Activated T-cell treated with anti-CD3 and anti-CD28 coated beads, Interleukin-2, amount 50 U/mL, for 24 hours (primary cell): ENCODE data around the gene PAX5.

Experiments
- DNase-seq: peaks from one replicate; pipeline ENCODE4 v3.0.0-alpha.2; 2020
- H3K27ac Mint-ChIP-seq: 2 replicates; pipeline ENCODE4 v1.8.0; 2020; ENCODE audit warnings: mild to moderate bottlenecking, mixed read lengths
- H3K27me3 Mint-ChIP-seq: 2 replicates; pipeline ENCODE4 v1.8.0; 2020; ENCODE audit warnings: mixed read lengths
- H3K36me3 Mint-ChIP-seq: 2 replicates; pipeline ENCODE4 v1.8.0; 2020; ENCODE audit warnings: low read depth, mixed read lengths
- H3K4me1 Mint-ChIP-seq: 2 replicates; pipeline ENCODE4 v1.8.0; 2020; ENCODE audit warnings: low read depth, mixed read lengths
- H3K4me3 Mint-ChIP-seq: 2 replicates; pipeline ENCODE4 v1.8.0; 2020; ENCODE audit warnings: mild to moderate bottlenecking, moderate library complexity, mixed read lengths
- H3K9me3 Mint-ChIP-seq: 2 replicates; pipeline ENCODE4 v1.8.0; 2020; ENCODE audit warnings: mixed read lengths

Gene PAX5

GRCh38 chr9:37010976-37011375 is 23.1 kb downstream of the PAX5 start:
- Mint-ChIP-seq H3K4me3 (no peak overlapping the region), H3K4me1 (no peaks in the 10 kb centered on the region), H3K27ac (no peak overlapping the region), H3K9me3 (no peaks in the 10 kb centered on the region), H3K27me3 (peaks cover 65% of the 10 kb centered on the region), H3K36me3 (no peaks in the 10 kb centered on the region)
- DNase-seq = no peak

- Mint-ChIP-seq H3K27me3 (peaks cover 68% of the 10 kb centered on the region), H3K9me3 (no peaks in the 10 kb centered on the region), H3K4me1 (no peaks in the 10 kb centered on the region)
These were observed 23.9 kb downstream of the PAX5 start for GRCh38 chr9:37010180-37010579.

GRCh38 chr9:37007295-37007694 is 26.8 kb downstream of the PAX5 start:
- no peaks in the 10 kb centered on the region for H3K9me3 Mint-ChIP-seq
- H3K27ac Mint-ChIP-seq = no peak overlapping the region
- H3K36me3 Mint-ChIP-seq = no peaks in the 10 kb centered on the region
- no peak for DNase-seq
- H3K27me3 Mint-ChIP-seq = peaks cover 72% of the 10 kb centered on the region
- peaks cover 2% of the 10 kb centered on the region for H3K4me1 Mint-ChIP-seq
- no peak overlapping the region for H3K4me3 Mint-ChIP-seq

More at GRCh38 chr9:37010180-37010579, 23.9 kb downstream of the PAX5 start:
- Mint-ChIP-seq H3K27ac (no peak overlapping the region), H3K4me3 (no peak overlapping the region), H3K36me3 (no peaks in the 10 kb centered on the region)
- DNase-seq = no peak

GRCh38 chr9:37005517-37006140 is 28.4 kb downstream of the PAX5 start:
- no peak for DNase-seq
- Mint-ChIP-seq H3K27ac (no peak overlapping the region), H3K4me3 (no peak overlapping the region), H3K4me1 (peaks cover 2% of the 10 kb centered on the region), H3K27me3 (peaks cover 80% of the 10 kb centered on the region), H3K36me3 (no peaks in the 10 kb centered on the region), H3K9me3 (no peaks in the 10 kb centered on the region)

- Mint-ChIP-seq H3K4me3 (no peak overlapping the region), H3K9me3 (no peaks in the 10 kb centered on the region), H3K27ac (no peak overlapping the region), H3K27me3 (peaks cover 75% of the 10 kb centered on the region), H3K4me1 (peaks cover 2% of the 10 kb centered on the region), H3K36me3 (no peaks in the 10 kb centered on the region)
- DNase-seq = no peak
These were observed 29.6 kb downstream of the PAX5 start for GRCh38 chr9:37004424-37004935.

- Mint-ChIP-seq H3K36me3 (no peaks in the 10 kb centered on the region), H3K9me3 (no peaks in the 10 kb centered on the region), H3K4me3 (no peak overlapping the region), H3K27ac (no peak overlapping the region), H3K27me3 (peaks cover 65% of the 10 kb centered on the region), H3K4me1 (peaks cover 2% of the 10 kb centered on the region)
- no peak for DNase-seq
These were observed 31.5 kb downstream of the PAX5 start for GRCh38 chr9:37002413-37003217.

- DNase-seq = no peak
- Mint-ChIP-seq H3K27me3 (peaks cover 60% of the 10 kb centered on the region), H3K4me1 (peaks cover 2% of the 10 kb centered on the region), H3K4me3 (no peak overlapping the region), H3K9me3 (no peaks in the 10 kb centered on the region), H3K27ac (no peak overlapping the region), H3K36me3 (no peaks in the 10 kb centered on the region)
These were observed 32.0 kb downstream of the PAX5 start for GRCh38 chr9:37002036-37002412.

- Mint-ChIP-seq H3K36me3 (no peaks in the 10 kb centered on the region), H3K27ac (no peak overlapping the region), H3K9me3 (no peaks in the 10 kb centered on the region), H3K4me1 (peaks cover 2% of the 10 kb centered on the region), H3K4me3 (no peak overlapping the region), H3K27me3 (peaks cover 54% of the 10 kb centered on the region)
- no peak for DNase-seq
These were observed 32.6 kb downstream of the PAX5 start for GRCh38 chr9:37001459-37001858.

- Mint-ChIP-seq H3K4me3 (no peak overlapping the region), H3K27ac (no peak overlapping the region), H3K36me3 (no peaks in the 10 kb centered on the region), H3K9me3 (no peaks in the 10 kb centered on the region), H3K4me1 (peaks cover 3% of the 10 kb centered on the region), H3K27me3 (peaks cover 45% of the 10 kb centered on the region)
- no peak for DNase-seq
These were observed 34.2 kb downstream of the PAX5 start for GRCh38 chr9:36999728-37000333.

- Mint-ChIP-seq H3K4me3 (no peak overlapping the region), H3K27ac (no peak overlapping the region), H3K9me3 (no peaks in the 10 kb centered on the region), H3K4me1 (peaks cover 2% of the 10 kb centered on the region), H3K27me3 (peaks cover 37% of the 10 kb centered on the region), H3K36me3 (no peaks in the 10 kb centered on the region)
- no peak for DNase-seq
These were observed 36.7 kb downstream of the PAX5 start for GRCh38 chr9:36997414-36997813.

- H3K27me3 Mint-ChIP-seq = peaks cover 37% of the 10 kb centered on the region
- H3K36me3 Mint-ChIP-seq = no peaks in the 10 kb centered on the region
- peaks cover 1% of the 10 kb centered on the region for H3K9me3 Mint-ChIP-seq
- DNase-seq = no peak
- H3K4me1 Mint-ChIP-seq = peaks cover 6% of the 10 kb centered on the region
- no peak overlapping the region for H3K27ac Mint-ChIP-seq
- no peak overlapping the region for H3K4me3 Mint-ChIP-seq
These were observed 37.4 kb downstream of the PAX5 start for GRCh38 chr9:36996706-36997086.

- peak; percentile 78 for DNase-seq
- Mint-ChIP-seq H3K9me3 (peaks cover 6% of the 10 kb centered on the region), H3K36me3 (peaks cover under 1% of the 10 kb centered on the region), H3K27ac (no peak overlapping the region), H3K4me3 (peak overlapping the region; percentile 35), H3K4me1 (peaks cover 7% of the 10 kb centered on the region), H3K27me3 (peaks cover 38% of the 10 kb centered on the region)
These were observed 38.0 kb downstream of the PAX5 start for GRCh38 chr9:36995927-36996705.

- H3K4me3 Mint-ChIP-seq = no peak overlapping the region
- H3K4me1 Mint-ChIP-seq = peaks cover 7% of the 10 kb centered on the region
- no peak overlapping the region for H3K27ac Mint-ChIP-seq
- peaks cover 48% of the 10 kb centered on the region for H3K27me3 Mint-ChIP-seq
- peaks cover 2% of the 10 kb centered on the region for H3K36me3 Mint-ChIP-seq
- no peak for DNase-seq
- peaks cover 14% of the 10 kb centered on the region for H3K9me3 Mint-ChIP-seq
These were observed 39.9 kb downstream of the PAX5 start for GRCh38 chr9:36993933-36994764.
